HuH-7 (cell line): ENCODE measurements around the gene ENTPD1.
A peak's percentile ranks its signal among the peaks of the same experiment; 100 is the strongest.

Experiments
- DNase-seq: peaks from one replicate; pipeline ENCODE4 v3.0.0; 2011; ENCODE audit warnings: low spot score

The ENTPD1 gene

DNA sequence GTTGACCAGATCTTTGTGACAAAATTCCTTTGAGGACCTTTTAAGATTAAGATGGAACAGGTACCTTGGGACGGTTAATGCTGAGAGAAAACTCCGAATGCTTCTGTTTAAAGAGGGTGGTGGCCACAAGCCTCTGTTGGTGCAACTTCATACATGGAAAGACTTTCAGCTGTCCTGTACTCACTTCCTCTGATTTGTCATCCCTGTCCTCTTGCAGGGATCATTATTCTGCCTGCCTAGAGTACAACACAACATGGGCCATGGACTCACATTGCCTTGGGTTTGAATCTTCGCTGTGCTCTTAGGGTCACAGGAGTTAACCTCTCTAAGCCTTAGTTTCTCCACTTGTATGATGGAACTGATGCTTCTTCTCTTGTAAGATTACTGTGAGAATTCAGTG is 75.1 kb downstream of the ENTPD1 start:
- DNase-seq: no peak

DNA sequence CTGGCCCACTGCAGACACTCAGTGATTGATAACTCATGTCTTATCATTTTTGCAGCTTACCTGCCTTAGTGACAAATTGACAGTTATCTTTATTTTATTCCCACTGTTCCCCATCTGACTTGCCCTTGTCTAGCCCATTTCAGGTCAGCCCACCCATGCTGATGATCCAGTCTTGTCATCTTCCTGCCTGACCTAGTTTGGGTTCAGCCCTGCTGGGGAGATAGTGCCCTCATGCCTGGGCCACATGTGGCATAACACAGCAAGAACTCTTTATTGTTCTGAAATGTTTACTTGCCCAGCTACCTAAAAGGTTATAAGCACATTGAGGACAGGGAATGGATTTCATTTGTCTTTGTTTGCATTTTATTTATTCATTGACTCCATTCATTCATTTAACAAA is 75.6 kb downstream of the ENTPD1 start:
- no peak for DNase-seq

DNA sequence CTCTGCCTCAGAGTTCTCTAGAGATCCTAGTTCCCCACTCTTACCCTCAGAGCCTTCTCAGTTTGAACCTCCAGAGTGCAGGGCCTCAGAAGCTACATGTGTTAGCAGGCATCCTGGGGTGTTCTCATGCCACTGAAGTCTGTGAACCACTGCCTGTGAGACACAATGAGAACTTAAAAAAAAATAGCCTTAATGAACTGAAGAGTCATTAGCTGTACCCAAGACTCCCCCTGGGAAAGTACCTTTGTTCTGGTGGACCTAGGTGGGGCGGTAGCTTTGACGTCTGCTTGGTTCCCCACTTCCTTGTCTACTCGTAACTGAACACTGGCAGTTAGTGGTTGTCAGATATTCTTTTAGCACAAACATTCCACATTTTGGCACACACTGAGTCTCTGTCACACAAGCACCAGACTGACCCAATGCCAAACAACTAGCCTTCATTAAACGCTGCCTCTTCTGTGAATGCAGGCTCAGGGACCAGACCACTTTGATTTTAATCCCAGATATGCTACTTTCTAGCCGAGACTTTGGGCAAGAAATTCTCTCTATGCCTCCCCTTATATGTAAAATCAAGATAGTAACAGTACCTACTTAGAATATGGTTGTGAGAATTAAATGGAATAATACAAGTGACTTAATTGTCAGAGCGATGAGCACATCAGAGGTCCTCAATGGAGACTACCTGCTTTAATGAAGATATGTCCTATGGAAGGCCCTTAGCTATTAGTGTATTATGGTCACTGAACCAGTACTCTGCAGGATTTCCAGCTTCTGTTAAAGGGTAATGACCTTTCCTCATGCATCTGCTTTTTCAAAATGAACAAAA is 76.5 kb downstream of the ENTPD1 start:
- no peak for DNase-seq

DNA sequence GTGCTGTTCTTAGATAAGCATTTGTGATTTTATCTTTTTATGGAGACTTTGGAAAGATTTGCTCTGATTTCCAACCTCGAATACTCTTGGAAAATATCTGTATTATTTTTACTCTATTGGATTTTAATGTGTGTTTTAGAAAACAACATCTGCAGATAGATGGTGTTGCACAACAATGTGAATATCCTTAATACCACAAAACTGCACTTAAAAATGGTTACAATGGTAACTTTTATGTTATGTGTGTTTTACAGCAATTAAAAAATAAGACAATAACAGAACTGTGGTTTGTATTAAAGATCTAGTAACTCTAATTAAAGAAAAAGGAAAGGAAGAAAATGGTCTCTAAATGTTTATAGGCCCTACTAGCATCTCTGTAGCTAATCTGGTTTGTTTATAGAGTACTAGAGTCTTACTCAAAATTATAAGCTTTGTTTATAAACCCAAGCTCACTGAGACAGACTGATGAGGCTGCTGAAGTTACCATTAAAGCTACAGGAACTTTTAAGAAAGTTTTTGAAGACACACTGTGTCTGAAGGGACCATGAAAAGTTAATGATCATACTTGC is 77.2 kb downstream of the ENTPD1 start:
- no peak for DNase-seq

DNA sequence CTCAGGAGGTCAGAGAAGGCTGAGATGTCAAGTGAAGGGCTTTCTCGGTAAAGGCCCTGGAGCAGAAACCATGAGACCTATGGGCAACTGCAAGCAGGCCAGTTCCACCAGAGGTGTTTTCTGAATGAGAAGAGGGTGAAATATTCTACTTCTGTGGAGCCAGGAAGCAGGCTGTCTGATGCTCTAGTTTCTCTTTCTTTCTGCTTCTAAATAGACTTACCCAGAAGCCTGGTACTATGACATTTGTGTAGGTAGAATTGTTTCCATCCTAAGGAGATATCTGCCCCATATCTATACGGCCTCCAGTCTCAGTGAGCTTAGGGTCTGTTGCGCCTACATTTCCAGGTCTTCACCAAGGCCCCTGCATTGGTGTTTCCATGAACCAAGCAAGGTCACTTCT is 78.4 kb downstream of the ENTPD1 start:
- no peak for DNase-seq

DNA sequence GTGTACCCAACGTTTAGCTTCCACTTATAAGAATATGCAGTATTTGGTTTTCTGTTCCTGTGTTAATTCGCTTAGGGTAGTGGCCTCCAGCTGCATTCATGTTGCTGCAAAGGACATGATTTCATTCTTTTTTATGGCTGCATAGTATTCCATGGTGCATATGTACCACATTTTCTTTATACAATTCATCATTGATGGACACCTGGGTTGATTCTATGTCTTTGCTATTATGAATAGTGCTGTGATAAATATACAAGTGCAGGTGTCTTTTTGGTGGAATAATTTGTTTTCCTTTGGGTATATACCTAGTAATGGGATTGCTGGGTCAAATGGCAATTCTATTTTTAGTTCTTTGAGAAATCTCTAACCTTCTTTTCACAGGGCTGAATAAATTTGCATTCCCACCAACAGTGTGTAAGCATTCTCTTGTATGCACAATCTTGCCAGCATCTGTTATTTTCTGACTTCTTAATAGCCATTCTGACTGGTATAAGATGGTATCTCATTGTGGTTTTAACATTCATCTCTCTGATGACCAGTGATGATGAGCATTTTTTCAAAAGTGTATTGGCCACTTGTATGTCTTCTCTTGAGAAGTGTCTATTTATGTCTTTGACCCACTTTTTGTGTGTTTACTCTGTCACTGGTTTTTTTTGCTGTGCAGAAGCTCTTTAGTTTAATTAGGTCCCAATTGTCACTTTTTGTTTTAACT is 79.3 kb downstream of the ENTPD1 start:
- DNase-seq: no peak

DNA sequence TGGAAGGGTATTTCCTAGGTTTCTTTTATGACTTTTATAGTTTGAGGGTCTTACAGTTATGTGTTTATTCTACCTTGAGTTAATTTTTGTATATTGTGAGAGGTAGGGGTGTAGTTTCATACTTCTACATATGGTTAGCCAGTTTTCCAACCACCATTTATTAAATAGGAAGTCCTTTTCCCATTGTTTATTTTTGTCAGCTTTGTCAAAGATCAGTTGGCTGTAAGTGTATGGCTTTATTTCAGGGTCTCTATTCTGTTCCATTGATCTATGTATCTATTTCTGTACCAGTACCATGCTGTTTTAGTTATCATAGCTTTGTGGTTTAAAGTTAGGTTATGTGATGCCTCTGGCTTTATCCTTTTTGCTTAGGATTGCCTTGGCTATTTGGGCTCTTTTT is 79.9 kb downstream of the ENTPD1 start:
- no peak for DNase-seq

DNA sequence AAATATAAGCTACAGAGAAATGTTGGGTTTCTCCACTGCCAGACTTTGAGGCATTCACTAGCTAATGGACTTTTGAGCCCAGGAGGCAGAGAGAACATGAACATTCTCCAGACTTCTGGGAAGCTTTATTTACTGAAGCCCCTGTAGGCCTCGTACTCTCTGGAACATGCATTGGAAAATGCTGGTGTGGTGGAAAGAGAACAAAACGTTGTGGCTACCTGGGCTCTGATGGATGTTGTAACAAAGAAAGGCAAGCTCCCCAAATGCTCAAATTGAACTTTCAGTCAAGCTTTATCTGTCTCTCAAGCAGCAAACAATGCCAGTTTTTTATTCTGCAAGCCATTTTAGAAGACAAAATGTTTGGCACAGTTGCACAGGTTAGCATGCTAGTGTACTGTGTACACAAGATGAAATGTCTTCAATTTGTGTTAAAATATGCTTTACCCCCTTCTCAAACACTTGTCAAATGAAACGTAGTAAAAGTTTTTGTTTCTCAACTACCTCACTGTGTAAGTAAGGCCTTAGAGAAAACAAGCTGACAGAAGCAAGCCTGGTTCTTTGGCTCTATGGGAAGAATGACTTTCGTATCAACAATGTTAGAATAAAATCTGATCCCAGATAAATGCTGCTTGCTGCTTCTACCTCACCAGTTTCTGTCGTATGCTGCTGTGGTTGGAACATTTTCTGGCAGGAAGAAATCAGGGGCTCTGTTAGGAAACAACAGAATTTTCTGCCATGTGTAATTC is 80.8 kb downstream of the ENTPD1 start:
- no peak for DNase-seq

DNA sequence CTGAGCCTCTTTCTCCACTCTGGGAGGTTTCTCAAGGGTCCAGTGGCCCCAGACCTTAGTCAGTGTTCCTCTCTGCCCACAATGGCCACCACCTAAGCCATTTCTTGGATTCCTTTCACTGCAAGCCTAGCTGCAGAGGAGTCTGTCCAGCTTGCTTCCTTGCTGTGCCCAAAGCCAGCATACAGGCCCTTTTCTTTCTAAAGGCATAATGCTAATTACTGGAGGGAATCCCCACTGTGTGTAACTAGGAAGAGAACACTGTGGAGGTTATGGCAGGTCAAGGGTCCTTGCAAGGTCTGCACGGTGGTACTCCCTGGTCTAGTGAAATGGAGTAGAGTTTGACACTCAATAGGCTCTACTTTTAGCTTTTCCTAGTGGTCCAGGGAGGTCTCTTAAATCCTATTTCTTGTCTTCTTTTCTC is 81.4 kb downstream of the ENTPD1 start:
- no peak for DNase-seq

DNA sequence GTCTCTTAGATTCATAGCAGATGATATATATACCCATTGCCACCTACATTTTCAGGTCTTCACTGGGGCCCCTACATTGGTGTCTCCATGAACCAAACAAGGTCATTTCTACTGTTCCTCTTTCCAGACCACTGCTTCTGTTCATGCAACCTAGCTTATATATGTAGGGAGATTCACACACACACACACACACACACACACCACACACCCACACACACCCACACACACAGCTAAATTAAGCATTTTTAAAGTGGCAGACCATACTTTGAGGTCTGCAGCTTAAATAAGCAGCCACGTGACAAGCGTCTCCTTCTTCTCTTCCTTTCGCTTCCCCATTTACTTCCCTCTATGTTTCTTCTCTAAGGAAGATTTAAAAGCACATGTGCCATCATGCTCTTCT is 81.8 kb downstream of the ENTPD1 start:
- no peak for DNase-seq

DNA sequence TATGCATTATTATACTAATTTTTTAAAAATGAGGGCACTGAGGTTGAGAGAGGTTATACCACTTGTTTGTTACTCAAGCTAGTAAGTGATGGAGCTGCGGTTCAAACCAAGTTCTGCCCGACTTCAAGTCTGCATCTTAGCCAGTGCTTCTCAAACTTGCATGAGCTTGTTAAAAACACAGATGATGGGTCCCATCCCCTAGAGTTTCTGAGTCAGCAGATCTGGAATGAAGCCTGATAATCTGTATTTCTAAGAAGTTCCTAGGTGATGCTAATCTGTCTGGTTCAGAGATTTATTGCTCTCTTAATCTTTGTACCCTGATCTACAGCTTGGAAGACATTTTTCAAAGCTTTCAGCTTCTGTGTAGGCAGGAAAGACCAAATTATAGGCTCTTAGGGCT is 84.2 kb downstream of the ENTPD1 start:
- no peak for DNase-seq

DNA sequence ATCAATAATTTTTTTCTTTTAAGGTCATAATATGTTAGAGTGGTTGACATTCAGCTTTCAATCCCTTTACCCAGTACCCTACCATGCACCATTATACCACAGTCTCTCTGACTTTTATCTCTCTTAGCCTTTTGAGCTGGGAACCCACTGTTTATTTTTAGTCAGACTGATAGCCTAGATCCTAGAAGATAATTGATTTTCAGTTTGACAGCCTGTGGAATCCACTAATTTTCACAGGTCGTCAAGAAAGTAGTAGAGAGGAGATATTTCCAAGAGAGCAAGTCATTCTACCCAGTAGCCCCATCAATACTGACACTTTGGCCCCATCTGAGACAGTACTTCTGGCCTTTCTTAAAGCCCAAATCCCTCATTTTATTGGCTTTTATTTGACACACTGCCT is 84.7 kb downstream of the ENTPD1 start:
- no peak for DNase-seq

DNA sequence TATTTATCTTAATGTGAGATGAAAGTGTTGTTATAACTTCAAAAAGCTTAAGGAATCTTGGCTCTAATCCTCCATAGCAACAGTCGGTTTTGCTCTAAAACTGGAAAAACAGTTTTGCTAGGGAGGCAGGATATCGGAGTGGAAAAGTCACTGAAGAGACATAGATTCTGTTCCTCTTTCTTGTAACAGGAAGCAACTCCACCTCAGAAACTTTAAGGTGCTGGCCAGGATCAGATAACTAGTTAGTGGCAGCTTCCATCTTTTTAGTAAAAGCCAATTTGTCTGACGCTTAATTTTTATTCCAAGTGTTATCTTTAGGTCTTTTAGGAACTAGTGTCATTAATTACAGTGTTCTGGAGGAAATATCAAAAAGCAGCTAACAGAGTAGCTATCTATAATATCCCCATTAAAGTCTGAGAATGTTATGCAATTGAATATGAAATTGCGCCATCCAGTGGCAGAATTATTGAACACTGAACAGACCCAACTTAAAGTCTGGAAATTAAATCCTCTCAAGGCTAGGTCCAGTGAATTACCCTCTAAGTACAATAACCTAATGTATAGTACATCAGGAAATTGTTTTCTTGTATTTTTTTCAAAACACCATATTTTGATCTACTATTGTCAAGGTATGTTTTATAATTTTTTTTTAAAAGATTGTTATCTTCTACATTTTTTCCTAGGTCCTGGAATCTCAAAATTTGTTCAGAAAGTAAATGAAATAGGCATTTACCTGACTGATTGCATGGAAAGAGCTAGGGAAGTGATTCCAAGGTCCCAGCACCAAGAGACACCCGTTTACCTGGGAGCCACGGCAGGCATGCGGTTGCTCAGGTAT is 85.9 kb downstream of the ENTPD1 start:
- DNase-seq: peak; percentile 19

DNA sequence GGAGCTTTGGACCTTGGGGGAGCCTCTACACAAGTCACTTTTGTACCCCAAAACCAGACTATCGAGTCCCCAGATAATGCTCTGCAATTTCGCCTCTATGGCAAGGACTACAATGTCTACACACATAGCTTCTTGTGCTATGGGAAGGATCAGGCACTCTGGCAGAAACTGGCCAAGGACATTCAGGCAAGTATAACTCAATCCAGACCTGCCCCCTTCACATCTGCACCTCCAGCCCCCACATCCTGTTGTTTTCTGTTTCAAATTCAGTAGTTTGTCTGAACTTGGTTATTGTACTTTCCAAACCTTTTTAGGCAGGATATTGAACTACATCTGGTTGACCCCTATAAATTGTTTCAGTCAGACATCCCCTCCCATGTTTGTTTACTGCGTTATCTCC is 89.4 kb downstream of the ENTPD1 start:
- DNase-seq: no peak

DNA sequence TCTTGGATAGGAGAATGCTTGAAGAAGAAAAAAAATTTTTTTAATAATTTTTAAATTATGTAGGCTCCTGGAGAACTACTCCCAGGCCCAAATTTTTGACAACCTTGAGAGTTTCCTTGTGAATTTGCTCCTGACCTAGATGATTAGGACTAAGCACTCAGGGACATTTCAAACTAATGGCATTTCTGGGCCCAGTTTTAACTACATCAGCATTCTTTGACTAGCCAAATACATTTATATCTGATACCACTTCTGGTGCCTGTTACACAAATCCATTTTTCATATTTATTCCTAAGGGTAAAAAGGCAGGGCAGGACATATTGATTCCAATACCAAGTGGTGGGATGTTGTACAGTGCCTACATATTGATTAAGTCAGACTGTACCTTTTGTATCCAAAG is 91.0 kb downstream of the ENTPD1 start:
- DNase-seq: no peak

DNA sequence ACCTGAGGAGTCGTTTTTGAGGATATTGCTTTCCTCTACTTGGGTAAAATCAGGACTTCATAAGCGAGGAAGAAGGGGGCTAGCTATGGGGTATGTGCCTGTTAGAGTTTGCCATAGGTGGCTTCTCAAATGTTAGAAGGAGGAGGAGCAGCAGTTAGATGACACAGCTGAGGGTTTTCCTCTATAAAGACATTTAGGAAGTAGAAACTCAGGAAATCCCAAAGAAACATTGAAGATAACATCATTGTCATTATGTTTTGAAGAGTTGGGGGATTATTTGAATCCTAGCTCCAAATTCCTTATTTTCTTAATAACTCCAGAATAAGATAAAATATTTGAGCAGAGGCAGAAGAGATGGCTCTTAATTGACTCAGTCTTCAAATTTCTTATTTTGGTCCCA is 92.9 kb downstream of the ENTPD1 start:
- DNase-seq: no peak

DNA sequence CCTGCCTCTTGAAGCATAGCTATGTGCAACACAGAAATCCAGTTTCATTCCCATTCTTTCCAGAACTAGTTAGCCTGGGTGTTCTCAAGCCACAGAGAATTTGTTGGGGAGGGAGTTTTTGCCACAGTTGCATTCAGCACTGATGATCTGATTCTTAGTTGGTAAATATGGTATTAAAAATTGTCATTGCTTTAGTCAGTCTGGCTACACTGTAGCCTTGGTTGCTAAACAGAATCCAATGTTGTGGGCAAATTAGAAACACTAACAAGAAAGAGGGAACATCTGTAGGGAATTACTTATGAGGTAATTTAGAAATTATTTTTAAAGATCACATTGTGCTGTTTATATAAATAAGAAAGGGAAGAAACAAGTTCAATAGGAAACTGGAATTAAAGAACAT is 94.8 kb downstream of the ENTPD1 start:
- no peak for DNase-seq

DNA sequence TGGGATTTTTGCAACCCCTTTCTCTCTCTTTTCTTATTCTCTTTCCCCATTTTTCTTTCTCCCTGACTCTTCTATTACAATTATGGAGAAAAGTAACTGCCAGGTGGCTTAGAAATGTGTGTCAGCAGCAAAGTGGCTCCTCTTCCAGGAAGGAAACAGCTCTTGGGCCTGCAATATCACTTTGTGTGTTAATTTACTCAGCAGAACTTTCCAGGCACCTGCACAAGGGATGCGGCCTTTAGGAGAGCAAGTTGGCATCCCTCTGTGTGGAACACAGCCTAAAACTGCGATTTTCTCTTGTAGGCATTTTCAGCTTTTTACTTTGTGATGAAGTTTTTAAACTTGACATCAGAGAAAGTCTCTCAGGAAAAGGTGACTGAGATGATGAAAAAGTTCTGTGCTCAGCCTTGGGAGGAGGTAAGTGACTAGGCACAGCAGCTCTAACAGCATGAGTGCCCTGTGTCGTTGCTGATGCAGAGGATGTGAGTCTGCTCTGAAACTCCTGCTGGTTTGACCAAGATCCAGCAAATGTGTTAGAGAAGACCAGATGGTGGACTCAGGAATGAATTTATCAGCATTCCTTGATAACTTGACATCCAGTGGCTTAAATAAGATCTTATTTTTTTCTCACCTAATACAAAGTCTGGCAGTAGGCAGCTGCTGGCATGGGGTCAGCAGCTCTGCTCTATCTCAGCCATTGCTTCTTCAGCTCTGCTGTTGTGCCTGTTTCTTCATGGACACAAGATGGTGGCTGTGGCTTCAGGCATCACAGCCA is 104.4 kb downstream of the ENTPD1 start:
- no peak for DNase-seq

DNA sequence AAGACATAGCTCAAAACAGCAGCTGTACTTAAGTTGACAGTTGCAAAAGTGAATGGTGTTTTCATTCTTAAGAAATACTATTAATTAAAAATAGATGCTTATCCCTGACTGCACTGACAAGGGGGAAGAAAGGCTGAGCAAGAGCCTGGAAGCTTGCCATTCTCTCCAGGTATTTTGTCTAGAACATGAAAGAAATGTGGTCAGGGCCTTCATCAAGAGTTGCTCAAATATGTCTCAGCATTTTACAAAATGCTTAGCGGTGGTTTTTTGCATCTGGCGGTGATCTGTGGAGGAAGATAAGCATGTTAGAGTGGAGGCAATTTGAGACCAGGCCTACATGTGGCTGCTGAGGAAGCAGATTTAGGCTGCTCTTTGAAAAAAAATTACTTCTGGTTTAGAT is 105.4 kb downstream of the ENTPD1 start:
- no peak for DNase-seq

DNA sequence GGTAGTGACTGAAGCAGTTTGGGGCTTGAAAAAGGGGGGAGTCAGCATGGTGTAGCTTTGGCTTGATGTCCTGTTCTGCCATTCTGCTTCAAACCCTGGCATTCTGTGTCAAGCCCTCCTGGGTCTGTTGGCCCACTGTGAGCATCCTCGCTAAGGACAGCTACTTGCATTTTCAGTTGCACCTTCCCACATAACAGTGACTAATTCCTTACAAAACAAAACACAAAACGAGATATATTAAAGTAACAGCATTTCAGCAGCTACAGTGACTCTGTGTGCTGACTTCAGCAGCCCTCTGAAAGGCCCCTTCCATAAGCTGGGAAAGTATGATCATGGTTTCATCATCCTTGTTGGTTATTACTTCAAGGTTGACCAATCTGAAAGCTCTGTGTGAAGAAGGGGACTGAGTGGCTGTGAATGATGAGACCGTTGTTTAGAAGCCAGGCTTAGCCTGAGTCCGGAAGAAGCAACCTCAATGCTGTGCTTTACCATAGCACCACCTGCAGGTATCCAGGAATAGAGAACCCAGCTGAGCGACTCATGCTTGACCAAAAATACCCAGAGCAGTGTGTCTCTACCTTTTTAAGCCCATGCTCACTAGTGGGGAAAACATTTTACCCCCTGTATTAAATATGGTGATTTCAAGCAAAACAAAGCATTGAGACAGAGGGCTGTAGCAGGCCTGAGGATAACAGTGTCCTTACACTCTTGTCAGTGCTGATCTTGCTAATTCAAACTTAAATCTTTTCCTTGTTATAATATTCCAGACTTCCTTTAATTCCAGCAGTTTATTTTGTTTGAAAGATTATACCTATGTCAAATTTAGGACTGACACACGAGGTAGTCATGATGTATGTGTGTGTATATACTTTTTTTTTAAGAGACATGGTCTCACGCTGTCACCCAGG is 109.2 kb downstream of the ENTPD1 start:
- DNase-seq: peak; percentile 62
